Ramos (cell line): Measurements from ENCODE around the gene OR6F1.
"Not testable (repeated sequence)": the region's sequence is repeated elsewhere in the genome, so short reads cannot be mapped to it uniquely, and the experiment has no call there.

ENCODE experiments used
- in situ Hi-C: fragments of 300-500 bp; cut with MboI; formaldehyde crosslinking; loops from one replicate; pipeline ENCODE4 v1.14.3; 2022; ENCODE audit warnings: low sequenced_read_pairs; ENCODE audit not compliant: unreplicated experiment

OR6F1 gene

DNA sequence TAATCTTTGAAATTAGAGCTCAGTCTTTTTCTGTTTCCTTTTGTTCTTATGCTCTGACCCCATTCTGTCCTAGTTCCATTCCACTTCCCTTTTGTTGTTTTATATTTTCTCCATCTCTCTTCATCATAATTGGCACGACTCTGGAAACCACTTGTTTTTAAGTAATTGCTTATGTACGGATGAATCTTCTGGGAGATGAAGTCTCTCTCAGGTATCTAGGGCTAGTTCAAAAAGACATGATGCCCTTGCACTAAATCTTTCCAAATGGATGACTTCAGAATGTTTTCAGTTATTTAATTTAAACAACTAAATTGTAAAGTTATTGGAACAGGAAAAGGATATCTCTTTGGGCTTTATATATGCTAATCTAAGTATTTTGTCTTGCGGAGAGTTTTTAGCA is at the start of gene OR6F1:
OR6F1 (minus strand) TSS at position 101 of the 400 bp plus-strand sequence. CDS start 3,891 bp downstream, outside the sequence.
- in situ Hi-C loops = no loop called here

DNA sequence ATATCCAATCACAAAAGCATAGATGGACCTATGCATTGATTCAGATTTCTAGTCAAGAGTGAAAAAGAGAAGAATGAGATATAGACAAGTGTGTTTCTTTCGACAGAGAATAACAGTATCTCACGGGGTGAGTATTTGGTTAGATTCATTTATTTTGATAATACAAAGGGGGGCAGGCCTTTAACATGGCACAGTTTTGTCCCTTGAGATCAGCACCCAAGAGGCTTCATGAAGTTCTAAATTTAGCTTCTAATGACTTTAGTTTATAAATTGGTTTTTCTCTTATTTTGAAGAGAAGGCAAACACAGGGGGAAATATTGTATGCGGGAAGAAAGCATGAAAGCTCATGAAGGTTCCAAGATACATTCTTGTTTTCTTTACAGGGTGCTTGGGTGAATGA is 44.0 kb upstream of the OR6F1 start, which contains the start of gene OR1C1:
OR1C1 (minus strand) TSS at position 101 of the 400 bp plus-strand sequence. CDS start 2,150 bp downstream, outside the sequence.
- in situ Hi-C loops = no loop called here

DNA sequence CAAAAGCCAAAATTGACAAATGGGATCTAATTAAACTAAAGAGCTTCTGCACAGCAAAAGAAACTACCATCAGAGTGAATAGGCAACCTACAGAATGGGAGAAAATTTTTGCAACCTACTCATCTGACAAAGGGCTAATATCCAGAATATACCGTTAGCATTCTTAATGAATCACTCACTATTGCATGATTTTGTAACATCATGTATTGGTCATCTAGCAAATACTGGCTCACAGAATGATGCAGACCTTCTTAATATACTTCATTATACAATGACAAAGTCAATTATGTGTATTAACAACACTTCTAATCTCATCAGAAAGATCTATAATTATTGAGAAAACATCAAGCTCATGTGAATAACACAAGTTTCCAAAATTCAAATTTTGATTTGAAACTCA is 37.9 kb upstream of the OR6F1 start:
- in situ Hi-C loops = not testable (repeated sequence)

GRCh38 chr1:247749870-247750269 is 33.4 kb upstream of the OR6F1 start:
- in situ Hi-C loops = no loop called here

DNA sequence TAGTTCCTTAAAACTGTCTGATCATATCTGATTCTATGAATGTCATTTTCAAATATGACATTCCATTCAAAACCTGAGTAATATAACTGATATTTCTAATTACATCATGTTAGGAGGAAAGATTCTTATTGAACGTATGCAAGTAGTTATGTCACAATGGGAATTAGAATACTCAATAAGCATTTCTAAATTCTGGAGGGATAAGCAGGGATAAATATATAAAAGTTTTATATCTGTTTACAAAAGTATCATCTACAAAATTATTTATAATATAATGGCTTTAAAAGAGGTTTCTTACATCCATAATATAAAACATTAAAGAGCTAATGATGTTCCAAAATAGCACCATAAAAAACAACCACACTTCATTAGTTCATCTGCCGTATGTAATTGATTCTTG is 31.6 kb upstream of the OR6F1 start, which contains the start of gene OR14A2:
OR14A2 (minus strand) TSS at position 101 of the 400 bp plus-strand sequence.
- in situ Hi-C loops = no loop called here

- in situ Hi-C loops = no loop called here
Observed at GRCh38 chr1:247747616-247748015, 31.2 kb upstream of the OR6F1 start.

GRCh38 chr1:247746391-247746935 is 30.0 kb upstream of the OR6F1 start:
- in situ Hi-C loops = no loop called here

- in situ Hi-C loops = not testable (repeated sequence)
Observed at GRCh38 chr1:247742215-247742760, 25.8 kb upstream of the OR6F1 start.

DNA sequence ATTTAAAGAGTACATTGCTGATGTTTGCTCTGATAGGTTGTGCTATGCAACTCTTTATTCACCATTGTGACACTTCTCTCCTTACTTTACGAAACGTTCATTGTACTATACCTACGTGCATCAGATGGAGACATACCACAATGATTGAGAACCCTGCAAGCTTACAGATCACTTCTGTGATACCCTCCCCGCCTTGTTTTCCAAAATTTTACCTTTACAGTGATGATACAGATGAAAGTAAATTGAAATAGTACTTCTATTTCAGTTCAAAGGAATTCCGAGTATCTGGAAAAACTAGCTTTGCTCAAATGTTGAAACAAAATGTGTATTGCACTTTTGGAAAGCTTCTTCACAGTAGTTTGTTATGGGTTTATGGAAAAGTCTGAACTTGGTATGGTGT is 25.3 kb upstream of the OR6F1 start:
- in situ Hi-C loops = no loop called here

DNA sequence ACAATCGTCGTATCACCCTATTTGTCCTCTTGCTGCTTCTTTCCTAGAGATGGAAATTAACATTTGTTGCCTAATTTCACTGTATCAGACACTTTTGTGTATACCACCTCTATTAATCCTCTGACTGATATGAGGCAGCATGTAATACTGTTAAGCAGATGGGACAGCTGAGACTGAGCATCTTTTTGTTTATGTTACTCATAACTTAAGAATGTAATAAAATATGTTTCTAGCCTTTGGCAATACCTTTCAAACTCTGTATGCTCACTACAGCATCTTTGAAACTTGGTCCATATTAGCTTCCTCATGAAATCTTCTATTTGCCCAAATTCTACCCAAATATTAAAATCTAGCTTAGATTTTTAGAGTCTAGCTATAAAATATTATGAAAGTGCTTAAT is 24.3 kb upstream of the OR6F1 start:
- in situ Hi-C loops = no loop called here

- in situ Hi-C loops = no loop called here
Observed at GRCh38 chr1:247738315-247738714, 21.9 kb upstream of the OR6F1 start, which contains the start of gene OR14K1. TSS of gene OR14K1 (plus strand) at chr1:247738615. CDS start at chr1:247738615, 0 bp downstream.

DNA sequence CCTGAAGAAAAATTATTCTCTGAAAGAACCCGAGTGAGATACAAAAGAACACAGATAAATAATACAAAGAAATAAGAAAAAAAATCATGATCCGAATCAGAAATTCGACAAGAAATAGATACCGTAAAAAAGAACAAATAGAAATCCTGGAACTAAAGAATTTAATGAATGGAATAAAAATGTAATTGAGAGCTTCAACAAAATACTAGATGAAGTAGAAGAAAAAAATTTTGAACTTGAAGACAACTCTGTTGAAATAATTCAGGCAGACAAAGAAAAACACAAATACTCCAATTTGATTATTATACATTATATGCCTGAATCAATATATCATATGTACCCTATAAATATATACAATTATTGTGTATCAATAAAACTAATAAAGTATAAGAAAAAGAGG is 4.8 kb upstream of the OR6F1 start:
- in situ Hi-C loops = no loop called here

- in situ Hi-C loops = no loop called here
Observed at GRCh38 chr1:247713753-247714152, 2.7 kb downstream of the OR6F1 start.

- in situ Hi-C loops = not testable (repeated sequence)
Observed at GRCh38 chr1:247710681-247711080, 5.8 kb downstream of the OR6F1 start.

DNA sequence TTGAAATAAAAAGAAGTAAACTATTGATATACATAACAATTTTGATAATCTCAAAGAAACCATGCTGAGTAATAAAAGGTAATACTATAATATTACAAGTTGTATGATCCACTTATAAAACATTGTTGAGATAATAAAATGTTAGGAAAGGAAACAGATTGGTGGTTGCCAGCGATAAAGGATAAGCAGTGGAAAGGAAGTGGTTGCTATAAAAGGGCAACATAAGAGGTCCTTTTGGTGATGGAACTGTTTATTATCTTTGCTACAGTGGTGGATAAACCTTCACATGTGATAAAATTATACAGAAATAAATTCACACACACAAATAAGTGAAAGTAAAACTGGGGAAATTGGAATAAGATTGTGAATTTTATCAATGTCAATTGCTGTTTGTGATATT is 15.1 kb downstream of the OR6F1 start:
- in situ Hi-C loops = no loop called here

- in situ Hi-C loops = no loop called here
Observed at GRCh38 chr1:247681288-247681897, 35.1 kb downstream of the OR6F1 start.

- in situ Hi-C loops = no loop called here
Observed at GRCh38 chr1:247680171-247680570, 36.3 kb downstream of the OR6F1 start.

DNA sequence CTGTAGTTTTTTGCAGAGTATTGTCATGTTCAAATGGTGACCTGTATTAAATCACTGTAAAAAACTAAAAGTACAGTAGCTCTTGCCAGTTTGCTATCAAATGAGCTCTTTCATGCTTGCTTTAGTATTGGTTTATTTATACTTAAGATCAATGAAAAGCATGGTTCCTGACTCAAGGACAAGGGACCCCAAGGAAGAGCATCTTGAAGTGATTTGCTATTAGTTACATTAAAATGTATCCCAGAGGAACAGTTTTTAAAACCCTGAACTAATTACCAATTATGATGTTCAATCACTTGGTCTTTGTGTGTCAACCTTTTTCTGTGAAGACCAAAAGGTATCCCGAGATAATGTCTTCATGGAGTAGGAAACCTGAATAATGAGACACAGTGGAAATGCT is 36.8 kb downstream of the OR6F1 start, which contains the start of gene OR13G1:
OR13G1 (minus strand) TSS at position 101 of the 400 bp plus-strand sequence. CDS start 6,698 bp downstream, outside the sequence.
- in situ Hi-C loops = no loop called here

GRCh38 chr1:247669225-247669624 is 47.2 kb downstream of the OR6F1 start:
- in situ Hi-C loops = no loop called here
